ENCODE data around the gene HEBP2.

Gene HEBP2

DNA sequence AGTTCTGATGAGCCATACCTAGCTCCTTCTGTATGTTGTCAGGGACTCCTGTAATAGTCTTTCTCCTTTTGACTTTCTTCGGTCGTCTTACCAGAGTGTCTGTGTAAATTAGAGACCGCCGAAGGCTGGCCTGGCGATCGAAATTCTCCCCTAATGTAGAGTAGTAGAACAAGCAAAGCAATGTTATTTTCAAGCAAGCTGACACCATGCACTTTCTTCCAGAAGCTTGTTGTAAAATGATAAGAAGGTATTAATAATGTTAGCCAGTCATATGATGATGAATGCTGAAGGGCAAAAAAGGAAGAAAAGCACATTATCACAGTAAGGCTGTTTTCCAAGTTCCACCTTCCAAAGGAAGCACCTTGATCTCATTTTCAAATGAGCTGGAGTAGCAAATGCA, 37.9 kb downstream of the HEBP2 start:
- no peak overlapping the region for H3K4me3 ChIP-seq (ENCODE audit: low read depth, low read length)
- DNase-seq (ENCODE audit: low read depth), result no peak

DNA sequence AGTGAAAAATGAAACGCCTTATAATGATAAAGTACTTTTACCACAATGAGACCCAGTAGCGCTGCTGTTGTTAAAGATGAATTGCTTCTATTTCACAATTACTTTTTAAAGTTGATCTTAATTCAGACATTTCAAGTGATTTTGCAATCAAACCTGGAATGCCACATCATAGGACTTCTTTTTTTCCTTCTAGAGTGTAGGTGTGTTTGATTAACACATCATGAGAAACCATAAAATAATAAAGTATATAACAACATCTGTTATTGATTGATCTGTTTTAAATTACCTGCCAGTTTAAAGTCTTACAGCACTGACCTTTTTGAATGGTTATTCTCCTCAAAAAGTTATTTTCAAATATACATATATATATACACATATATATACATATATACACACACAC, 38.6 kb downstream of the HEBP2 start:
- DNase-seq (ENCODE audit: low read depth), result no peak
- H3K4me3 ChIP-seq (ENCODE audit: low read depth, low read length), result no peak overlapping the region

GRCh38 chr6:138443979-138444378, 40.0 kb downstream of the HEBP2 start:
- no peak overlapping the region for H3K4me3 ChIP-seq (ENCODE audit: low read depth, low read length)
- no peak for DNase-seq (ENCODE audit: low read depth)

- no peak overlapping the region for H3K4me3 ChIP-seq (ENCODE audit: low read depth, low read length)
- DNase-seq (ENCODE audit: low read depth), result no peak
Observed at GRCh38 chr6:138446821-138447220, 42.8 kb downstream of the HEBP2 start.

DNA sequence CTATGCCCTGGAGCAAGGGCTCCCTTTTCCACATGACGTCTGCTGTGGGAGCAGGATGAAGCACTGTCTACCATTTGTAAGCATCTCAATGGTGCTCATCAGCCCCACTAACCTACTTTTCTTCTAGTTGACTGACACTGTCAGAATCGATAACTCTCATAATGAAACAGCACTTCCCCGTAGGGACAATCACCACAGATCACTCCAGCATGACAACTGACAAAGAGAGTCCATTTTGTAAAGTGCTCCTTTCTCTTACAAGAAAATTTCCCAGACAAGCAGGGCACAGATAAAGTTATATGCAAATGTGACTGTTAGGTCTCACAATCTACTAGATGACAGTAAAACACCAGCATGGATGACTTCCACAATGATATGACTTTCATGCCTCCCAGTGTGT, 46.4 kb downstream of the HEBP2 start:
- DNase-seq (ENCODE audit: low read depth), result no peak

GRCh38 chr6:138451043-138451442, 47.0 kb downstream of the HEBP2 start:
- no peak for DNase-seq (ENCODE audit: low read depth)
- H3K4me3 ChIP-seq (ENCODE audit: low read depth, low read length), result no peak overlapping the region

More for the DNA sequence above, 46.4 kb downstream of the HEBP2 start:
- no peak overlapping the region for H3K4me3 ChIP-seq (ENCODE audit: low read depth, low read length)

DNA sequence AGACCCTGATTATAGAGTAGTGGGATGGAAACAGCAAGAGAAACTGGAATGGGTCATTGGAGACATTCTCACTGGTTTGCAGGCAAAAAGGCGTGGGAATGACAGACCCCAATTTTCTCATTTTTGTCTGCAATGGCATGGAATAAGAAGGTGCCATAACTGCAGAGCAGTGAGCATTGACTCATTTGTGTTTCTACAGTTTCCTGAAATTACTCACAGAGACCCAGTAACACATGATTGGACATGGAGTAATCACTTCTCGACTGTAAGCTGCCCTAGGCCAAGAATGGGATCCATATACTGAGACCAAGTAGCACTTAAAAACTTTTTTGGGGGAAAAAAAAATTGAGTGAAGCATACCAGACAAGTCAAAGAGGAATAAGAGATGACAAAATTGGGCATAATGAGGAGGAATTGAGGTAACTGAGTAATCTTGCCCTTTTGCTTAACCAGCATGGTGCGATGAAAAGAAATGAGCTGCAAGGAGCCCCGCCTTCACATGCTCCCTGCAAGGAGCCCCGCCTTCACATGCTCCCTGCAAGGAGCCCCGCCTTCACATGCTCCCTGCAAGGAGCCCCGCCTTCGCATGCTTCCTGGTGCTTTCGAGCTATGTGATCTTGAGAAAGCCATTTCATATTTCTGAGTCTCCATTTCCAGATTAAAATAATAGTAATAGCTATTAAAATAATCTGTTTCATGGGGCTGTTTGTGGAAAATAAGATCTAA, 51.1 kb downstream of the HEBP2 start:
- no peak overlapping the region for H3K4me3 ChIP-seq (ENCODE audit: low read depth, low read length)
- DNase-seq (ENCODE audit: low read depth), result no peak

- no peak overlapping the region for H3K4me3 ChIP-seq (ENCODE audit: low read depth, low read length)
- DNase-seq (ENCODE audit: low read depth), result peak; percentile 24
Observed at GRCh38 chr6:138455746-138456400, 51.9 kb downstream of the HEBP2 start.

GRCh38 chr6:138456401-138456790, 52.4 kb downstream of the HEBP2 start:
- no peak overlapping the region for H3K4me3 ChIP-seq (ENCODE audit: low read depth, low read length)
- DNase-seq (ENCODE audit: low read depth), result no peak

- DNase-seq (ENCODE audit: low read depth), result no peak
- no peak overlapping the region for H3K4me3 ChIP-seq (ENCODE audit: low read depth, low read length)
Observed at GRCh38 chr6:138461647-138462046, 57.6 kb downstream of the HEBP2 start.

DNA sequence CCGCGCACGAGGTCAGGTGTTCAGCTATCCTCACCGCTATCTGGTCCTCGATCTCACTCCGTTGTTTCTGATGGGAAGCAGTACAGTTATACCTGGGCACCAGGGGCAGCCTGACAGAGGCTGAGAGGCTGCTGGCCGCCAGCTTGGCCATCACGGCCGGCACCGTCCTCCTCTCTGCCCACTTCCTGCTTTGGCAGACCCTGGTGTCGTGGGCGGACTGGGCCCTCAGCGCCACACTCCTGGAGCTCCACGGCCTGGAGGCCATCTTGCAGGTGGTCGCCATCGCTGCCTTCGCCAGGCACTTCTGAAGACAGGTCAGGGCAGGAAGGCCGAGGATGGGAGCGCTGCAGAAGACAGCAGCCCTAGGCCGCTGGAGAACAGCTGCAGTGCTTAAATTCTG, 60.1 kb downstream of the HEBP2 start:
- no peak overlapping the region for H3K4me3 ChIP-seq (ENCODE audit: low read depth, low read length)

GRCh38 chr6:138465007-138465645, 61.1 kb downstream of the HEBP2 start:
- peak; percentile 92 for DNase-seq (ENCODE audit: low read depth)
- no peak overlapping the region for H3K4me3 ChIP-seq (ENCODE audit: low read depth, low read length)

More for the DNA sequence above, 60.1 kb downstream of the HEBP2 start:
- no peak for DNase-seq (ENCODE audit: low read depth)

DNA sequence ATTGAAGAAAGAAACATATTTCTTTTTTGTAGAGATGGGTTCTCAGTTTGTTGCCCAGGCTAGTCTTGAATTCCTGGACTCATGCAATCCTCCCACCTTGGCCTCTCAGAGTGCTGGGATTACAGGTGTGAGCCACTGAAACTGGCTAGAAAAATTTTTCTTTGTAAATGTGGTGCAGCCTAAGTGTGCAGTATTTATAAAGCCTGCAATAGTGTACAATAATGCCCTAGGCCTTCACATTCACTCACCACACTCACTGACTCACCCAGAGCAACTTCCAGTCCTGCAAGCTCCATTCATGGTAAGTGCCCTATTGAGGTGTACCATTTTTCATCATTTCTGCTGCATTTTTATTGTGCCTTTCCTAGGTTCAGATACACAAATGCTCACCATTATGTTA, 63.9 kb downstream of the HEBP2 start:
- H3K4me3 ChIP-seq (ENCODE audit: low read depth, low read length), result no peak overlapping the region
- no peak for DNase-seq (ENCODE audit: low read depth)

- peak; percentile 41 for DNase-seq (ENCODE audit: low read depth)
- H3K4me3 ChIP-seq (ENCODE audit: low read depth, low read length), result no peak overlapping the region
Observed at GRCh38 chr6:138468320-138469015, 64.4 kb downstream of the HEBP2 start.

Data from skeletal muscle cell (primary cell).